GM19455 (cell line): Measurements from ENCODE around the gene PSMG2.
"Not testable (repeated sequence)": the region's sequence is repeated elsewhere in the genome, so short reads cannot be mapped to it uniquely, and the experiment has no call there.

Experiments
- ATAC-seq: cut with Tn5 transposase; IDR thresholded peaks from one replicate; pipeline ENCODE4 v1.9.1; 2021; ENCODE audit not compliant: unreplicated experiment

The PSMG2 gene

GRCh38 chr18:12758566-12758965 lies 55.7 kb downstream of the PSMG2 start:
- ATAC-seq, result not testable (repeated sequence)

GRCh38 chr18:12765126-12765525 lies 62.3 kb downstream of the PSMG2 start:
- no peak for ATAC-seq

- no peak for ATAC-seq
Measured at GRCh38 chr18:12765586-12765985, 62.7 kb downstream of the PSMG2 start.

DNA sequence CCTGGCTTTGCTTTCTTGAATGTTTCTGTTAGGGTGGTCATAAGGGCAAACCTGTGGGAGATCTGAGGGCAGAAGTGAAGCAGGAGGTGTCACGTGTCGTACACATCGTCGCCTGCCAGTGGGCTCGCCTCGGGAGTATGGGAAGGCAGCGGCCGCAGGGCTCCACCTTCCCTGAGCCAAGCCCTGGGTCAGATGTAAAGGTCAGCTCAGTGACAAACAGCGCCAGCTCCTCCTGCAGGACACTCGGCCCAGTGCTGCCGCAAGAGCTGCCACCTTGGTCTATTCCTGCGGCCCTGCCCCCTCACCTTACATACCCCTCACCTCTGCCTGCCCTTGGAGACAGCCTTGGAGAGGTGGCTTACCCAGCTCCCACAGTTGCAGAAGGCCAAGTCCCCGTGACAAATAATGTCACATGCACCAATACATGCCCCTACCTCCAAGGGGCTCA lies 64.2 kb downstream of the PSMG2 start:
- ATAC-seq, result no peak

DNA sequence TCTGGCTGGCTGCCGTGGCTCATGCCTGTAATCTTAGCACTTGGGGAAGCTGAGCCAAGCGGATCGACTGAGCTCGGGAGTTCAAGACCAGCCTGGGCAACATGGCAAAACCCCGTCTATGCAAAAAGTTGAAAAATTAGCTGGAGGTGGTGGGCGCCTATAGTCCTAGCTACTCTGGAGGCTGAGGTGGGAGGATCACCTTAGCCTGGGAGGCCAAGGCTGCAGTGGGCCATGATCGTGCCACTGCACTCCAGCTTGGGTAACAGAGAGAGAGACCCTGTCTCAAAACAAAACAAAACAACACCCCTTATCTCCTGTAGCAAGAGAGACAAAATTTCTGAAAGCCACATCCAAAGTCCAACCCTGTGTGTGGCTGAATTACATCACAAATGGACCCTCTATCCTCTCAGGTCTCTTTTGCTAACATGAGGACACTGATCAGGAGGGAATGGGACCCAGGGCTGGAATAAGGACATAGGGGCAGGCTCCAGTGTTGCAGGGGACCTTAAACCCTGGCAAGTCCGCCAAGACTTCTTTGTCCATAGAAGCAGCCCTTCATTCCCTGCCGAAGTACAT lies 64.8 kb downstream of the PSMG2 start:
- ATAC-seq, result no peak

DNA sequence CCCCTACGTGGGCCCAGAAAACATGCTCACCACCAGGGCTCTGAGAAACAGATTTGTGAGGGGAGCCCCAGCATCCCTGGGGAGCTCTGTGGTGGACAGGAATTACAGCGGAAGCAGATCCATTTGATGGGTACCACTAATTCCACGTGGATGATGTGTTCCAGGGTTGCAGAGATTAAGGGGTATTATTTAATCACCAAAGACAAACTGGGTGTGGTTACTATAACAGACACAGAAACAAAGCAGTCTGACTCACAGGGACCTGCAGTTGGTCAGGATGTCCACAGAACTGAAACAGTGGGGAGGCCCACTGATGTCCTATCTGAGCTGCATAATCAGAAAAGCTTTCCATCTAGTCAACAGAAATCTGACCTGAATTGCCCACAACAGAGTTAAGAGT lies 65.8 kb downstream of the PSMG2 start:
- ATAC-seq, result no peak

- no peak for ATAC-seq
Measured at GRCh38 chr18:12769136-12769535, 66.3 kb downstream of the PSMG2 start.

- ATAC-seq, result no peak
Measured at GRCh38 chr18:12769644-12770440, 67.0 kb downstream of the PSMG2 start.

DNA sequence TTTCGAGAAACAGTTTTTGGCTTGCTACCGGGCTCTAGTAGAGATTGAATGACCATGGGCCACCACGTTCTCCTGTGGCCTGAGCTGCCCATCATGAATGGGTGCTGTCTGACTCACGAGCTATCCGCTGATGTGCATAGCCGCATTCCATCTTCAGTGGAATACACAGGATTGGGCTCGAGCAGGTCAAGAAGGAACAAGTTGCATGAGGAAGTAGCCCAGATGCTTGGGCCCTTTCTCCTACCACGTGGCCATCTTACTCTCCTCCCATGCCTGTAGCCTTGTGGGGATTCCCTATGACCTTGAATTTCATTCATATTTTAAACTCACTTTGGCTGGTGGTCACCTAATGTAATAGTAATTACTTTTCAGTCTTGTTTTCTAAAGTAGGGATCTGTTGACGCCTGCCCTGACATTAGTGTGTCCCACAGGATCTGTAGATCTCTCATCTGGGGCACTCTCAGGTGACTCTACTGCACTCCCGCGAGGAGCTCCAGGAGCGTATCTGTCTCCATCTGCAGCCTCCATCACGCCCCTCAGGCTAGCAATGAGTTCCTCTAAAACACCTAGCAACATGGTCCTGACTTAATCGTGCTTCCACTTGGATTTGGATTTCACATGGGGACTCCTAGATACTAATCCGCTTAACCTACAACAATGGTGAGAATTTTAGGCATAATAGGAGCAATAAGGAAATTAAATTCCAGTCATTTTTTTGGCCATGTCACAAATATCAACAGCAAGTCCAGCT lies 67.8 kb downstream of the PSMG2 start:
- ATAC-seq, result no peak

DNA sequence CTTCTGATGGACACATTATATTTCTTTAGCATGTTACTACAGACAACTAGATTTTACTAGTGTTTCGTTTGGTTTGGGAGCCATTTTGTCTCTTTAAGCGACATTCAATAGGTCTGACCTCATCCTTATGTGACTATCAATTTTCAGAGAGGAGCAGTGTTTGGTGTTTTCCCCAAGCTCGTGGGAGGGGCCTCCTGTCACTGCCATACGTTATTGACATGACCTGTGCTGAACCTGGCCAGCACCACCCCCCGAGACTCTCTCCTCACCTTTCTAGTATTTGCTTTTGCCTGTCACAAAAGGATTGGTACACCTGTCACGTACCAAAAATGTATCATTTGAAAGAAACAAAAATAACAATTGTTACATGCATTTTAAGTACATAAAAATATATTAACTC lies 69.3 kb downstream of the PSMG2 start:
- no peak for ATAC-seq

GRCh38 chr18:12773369-12773768 lies 70.5 kb downstream of the PSMG2 start:
- no peak for ATAC-seq

GRCh38 chr18:12774982-12775381 lies 72.1 kb downstream of the PSMG2 start:
- no peak for ATAC-seq
